Glutamatergic neuron (in vitro differentiated cells): ENCODE results near the gene ERAL1. TPM values are rescaled to one million over a fixed set of nuclear protein-coding genes. Genes with fewer than 3 reads are reported as not detected.

ENCODE experiments used
- DNase-seq: peaks from one replicate; pipeline ENCODE4 v3.0.0; 2022
- H3K27ac Mint-ChIP-seq: one replicate; pipeline ENCODE4 v1.8.0; 2020; ENCODE audit warnings: mild to moderate bottlenecking, mixed read lengths, inconsistent platforms; ENCODE audit not compliant: unreplicated experiment
- H3K27me3 Mint-ChIP-seq: one replicate; pipeline ENCODE4 v1.8.0; 2020; ENCODE audit warnings: mild to moderate bottlenecking, moderate library complexity, mixed read lengths, inconsistent platforms; ENCODE audit not compliant: unreplicated experiment
- H3K36me3 Mint-ChIP-seq: one replicate; pipeline ENCODE4 v1.8.0; 2020; ENCODE audit warnings: mild to moderate bottlenecking, mixed read lengths, inconsistent platforms; ENCODE audit not compliant: unreplicated experiment
- H3K4me1 Mint-ChIP-seq: one replicate; pipeline ENCODE4 v1.8.0; 2020; ENCODE audit warnings: mild to moderate bottlenecking, low read depth, mixed read lengths, inconsistent platforms; ENCODE audit not compliant: unreplicated experiment
- H3K4me3 Mint-ChIP-seq: one replicate; pipeline ENCODE4 v1.8.0; 2020; ENCODE audit warnings: mild to moderate bottlenecking, mixed read lengths, inconsistent platforms; ENCODE audit not compliant: unreplicated experiment
- H3K9me3 Mint-ChIP-seq: one replicate; pipeline ENCODE4 v1.8.0; 2020; ENCODE audit warnings: mild to moderate bottlenecking, moderate library complexity, mixed read lengths, inconsistent platforms; ENCODE audit not compliant: unreplicated experiment
- total RNA-seq: library from RNA; stranded (reverse); fragmentation: NEBNext Ultra II Directional; extraction: Animal tissue kit (Norgen Biotek cat#: 25700); gene quantifications from one replicate; pipeline ENCODE4 v1.2.1, GENCODE V29; 2021; ENCODE audit not compliant: unreplicated experiment
- TF ChIP-seq, protein P1 (sequence below): fragments of 200-600 bp; sonication (generic); IDR thresholded peaks from one replicate; pipeline ENCODE4 v1.5.0; 2021; ENCODE audit not compliant: partially characterized antibody, unreplicated experiment

ERAL1 gene
- total RNA-seq, 1 donor from 2014 or later: 53.3 TPM

DNA sequence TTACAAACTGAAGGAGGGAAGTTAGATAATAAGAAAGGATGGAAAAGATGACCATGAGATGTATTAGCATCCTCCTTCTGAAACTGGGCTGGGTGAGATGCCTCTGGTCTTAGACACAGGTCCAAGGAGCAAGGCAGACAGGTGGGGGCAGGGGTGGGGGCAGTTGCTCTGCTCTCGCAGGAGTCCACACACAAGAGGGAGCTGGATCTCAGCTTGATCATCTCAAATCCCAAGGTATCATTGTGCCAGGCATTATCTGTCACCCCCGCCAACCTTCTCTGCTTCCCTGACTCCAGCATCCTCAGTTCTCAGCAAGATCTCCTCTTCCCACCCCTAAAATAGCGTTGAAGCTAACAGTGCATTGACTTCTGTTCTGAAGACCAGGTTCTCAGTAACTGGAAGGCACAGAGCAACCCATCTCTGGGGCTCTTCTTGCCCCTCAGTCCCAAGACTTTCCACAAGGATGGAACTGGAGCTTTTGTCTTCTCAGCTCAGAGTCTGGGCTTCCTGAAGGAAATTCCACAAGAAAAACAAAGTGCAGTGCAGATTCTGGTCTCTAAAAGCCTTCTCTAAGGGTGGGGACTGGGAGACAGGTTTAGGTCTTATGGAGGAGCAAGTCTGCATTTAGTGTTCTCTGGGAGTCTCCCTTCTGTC is 41.1 kb downstream of the ERAL1 start:
- H3K36me3 Mint-ChIP-seq: peaks cover 3% of the 10 kb centered on the region
- peaks cover 13% of the 10 kb centered on the region for H3K4me1 Mint-ChIP-seq
- peaks cover 16% of the 10 kb centered on the region for H3K9me3 Mint-ChIP-seq
- H3K27me3 Mint-ChIP-seq: peaks cover 6% of the 10 kb centered on the region
- H3K4me3 Mint-ChIP-seq: peak overlapping the region; percentile 96
- TF ChIP-seq, protein P1, sequence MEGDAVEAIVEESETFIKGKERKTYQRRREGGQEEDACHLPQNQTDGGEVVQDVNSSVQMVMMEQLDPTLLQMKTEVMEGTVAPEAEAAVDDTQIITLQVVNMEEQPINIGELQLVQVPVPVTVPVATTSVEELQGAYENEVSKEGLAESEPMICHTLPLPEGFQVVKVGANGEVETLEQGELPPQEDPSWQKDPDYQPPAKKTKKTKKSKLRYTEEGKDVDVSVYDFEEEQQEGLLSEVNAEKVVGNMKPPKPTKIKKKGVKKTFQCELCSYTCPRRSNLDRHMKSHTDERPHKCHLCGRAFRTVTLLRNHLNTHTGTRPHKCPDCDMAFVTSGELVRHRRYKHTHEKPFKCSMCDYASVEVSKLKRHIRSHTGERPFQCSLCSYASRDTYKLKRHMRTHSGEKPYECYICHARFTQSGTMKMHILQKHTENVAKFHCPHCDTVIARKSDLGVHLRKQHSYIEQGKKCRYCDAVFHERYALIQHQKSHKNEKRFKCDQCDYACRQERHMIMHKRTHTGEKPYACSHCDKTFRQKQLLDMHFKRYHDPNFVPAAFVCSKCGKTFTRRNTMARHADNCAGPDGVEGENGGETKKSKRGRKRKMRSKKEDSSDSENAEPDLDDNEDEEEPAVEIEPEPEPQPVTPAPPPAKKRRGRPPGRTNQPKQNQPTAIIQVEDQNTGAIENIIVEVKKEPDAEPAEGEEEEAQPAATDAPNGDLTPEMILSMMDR: no peak
- H3K27ac Mint-ChIP-seq: peak overlapping the region; percentile 83
- DNase-seq: no peak

DNA sequence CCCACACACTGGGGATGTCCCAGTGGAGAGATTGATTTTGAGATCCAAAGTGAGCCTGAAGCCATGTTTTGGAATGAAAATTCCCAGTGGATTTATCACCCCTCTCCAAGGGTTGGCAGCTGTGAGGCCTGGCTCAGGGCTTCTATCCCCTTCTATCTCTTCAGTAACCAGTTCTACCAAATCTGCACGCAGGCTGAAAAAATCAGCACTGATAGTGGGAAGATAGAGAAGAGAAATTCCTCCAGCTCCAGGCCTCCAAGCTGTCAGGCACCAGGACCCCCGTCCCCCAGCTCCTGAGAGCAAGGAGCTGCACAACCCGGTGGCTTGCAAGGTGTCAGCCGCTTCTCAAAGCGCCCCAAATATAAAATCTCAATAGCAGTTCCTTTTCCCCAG is 41.7 kb downstream of the ERAL1 start:
- DNase-seq: no peak
- H3K4me3 Mint-ChIP-seq: peak overlapping the region; percentile 96
- TF ChIP-seq, protein P1: no peak
- H3K9me3 Mint-ChIP-seq: peaks cover 14% of the 10 kb centered on the region
- H3K4me1 Mint-ChIP-seq: peaks cover 14% of the 10 kb centered on the region
- peaks cover 6% of the 10 kb centered on the region for H3K27me3 Mint-ChIP-seq
- H3K27ac Mint-ChIP-seq: peak overlapping the region; percentile 83
- H3K36me3 Mint-ChIP-seq: no peaks in the 10 kb centered on the region

DNA sequence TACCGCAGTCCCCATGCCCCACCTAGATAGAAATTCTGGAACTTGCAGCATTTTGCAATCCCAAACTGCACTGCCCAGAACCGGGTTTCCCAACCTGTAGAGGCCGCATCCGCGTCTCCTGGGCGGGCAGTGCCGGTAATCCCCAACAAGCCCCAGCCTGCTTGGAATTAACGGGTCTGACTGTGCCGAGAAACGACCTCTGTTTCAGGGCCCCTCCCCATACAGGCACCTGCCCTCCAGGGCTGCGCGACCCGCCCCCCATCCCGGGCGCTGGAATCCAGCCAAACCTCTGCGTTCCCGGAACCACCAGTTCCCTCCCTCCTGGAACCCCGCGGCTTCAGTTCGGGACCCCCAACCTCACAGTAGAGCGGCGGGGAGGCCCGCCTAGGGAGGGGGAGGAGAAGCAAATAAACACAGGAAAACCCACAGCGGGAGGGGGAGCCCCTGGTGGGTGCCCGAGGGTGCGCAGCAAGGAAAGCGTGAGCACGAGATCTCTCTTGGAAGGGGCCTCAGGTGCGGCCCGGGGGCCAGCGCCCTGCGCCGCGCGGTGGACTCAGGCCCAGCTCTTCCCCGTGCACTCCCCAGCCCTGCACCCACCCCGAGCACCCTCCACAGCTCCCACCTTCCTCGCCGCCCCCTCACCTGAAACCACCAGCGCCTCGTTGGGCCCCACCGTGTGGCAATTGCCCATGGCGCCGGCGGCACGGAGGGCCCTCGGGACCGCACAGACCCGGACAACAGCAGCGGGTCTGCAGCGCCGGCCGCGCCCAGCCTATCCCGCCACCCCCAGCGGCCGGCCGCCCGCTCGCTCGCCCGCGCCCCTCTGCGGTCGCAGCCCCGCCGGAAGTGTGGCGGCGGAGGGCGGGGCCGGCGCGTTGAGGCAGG is 42.3 kb downstream of the ERAL1 start, which contains the start of gene FLOT2:
TSS of gene FLOT2 (minus strand) at position 850 of the 885 bp plus-strand sequence. CDS start at position 691, 159 bp downstream.
- H3K36me3 Mint-ChIP-seq: no peaks in the 10 kb centered on the region
- peak within 1 kb of the TSS; percentile 83 for H3K27ac Mint-ChIP-seq
- H3K9me3 Mint-ChIP-seq: peaks cover 14% of the 10 kb centered on the region
- H3K27me3 Mint-ChIP-seq: peaks cover 9% of the 10 kb centered on the region
- TF ChIP-seq, protein P1: no peak
- H3K4me3 Mint-ChIP-seq: peak within 1 kb of the TSS; percentile 96
- peaks cover 19% of the 10 kb centered on the region for H3K4me1 Mint-ChIP-seq
- peak; percentile 86 for DNase-seq

DNA sequence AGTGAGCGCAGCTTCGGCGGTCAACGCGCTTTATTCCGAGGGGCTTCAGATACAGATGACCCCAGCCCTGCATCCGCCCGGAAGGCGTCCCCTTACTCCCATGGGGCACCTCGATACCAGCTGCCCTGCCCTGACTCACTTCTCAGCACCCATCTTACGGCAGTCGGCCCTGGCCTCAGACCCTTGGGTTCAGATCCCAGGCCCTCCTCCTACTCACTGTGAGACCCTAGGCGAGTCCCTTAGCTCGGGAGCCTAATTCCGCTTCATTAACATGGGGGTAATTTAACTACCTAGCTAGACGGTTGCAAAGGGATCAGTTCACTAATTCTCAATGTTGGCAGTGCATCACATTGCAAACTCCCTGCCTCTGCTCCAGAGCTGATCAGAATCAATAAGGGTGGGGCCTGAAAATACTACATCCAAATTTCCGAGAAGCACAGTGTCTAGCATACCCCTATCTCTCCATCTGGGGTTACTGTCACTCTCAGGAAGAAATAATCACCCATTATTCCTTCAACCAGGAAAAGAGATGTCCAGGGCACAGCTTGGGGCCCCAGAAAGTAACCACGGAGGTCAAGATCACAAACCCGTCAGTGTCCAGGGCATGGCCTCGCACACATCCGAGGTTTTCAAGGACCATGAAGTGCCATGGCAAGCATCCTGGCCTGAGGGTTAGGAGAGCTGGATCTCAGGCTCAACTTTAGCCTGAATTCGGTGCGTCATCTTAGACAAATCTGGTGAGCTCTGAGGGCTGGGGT is 43.1 kb downstream of the ERAL1 start:
- no peaks in the 10 kb centered on the region for H3K36me3 Mint-ChIP-seq
- peaks cover 9% of the 10 kb centered on the region for H3K27me3 Mint-ChIP-seq
- peak overlapping the region; percentile 85 for H3K4me3 Mint-ChIP-seq
- TF ChIP-seq, protein P1: no peak
- H3K9me3 Mint-ChIP-seq: peaks cover 14% of the 10 kb centered on the region
- H3K4me1 Mint-ChIP-seq: peaks cover 19% of the 10 kb centered on the region
- peak overlapping the region; percentile 76 for H3K27ac Mint-ChIP-seq
- no peak for DNase-seq
